SKM-1 treated with dmso at 0.1 percent for 144 hours (cell line): ENCODE measurements around the gene PRTFDC1.
"Not testable (repeated sequence)": the region's sequence is repeated elsewhere in the genome, so short reads cannot be mapped to it uniquely, and the experiment has no call there.

ENCODE experiments used
- DNase-seq: peaks from one replicate; lab custom pipeline; 2025; ENCODE audit not compliant: unreplicated experiment; lab: John Stamatoyannopoulos, UW

The PRTFDC1 gene

GRCh38 chr10:24849501-24850299 is 102.7 kb downstream of the PRTFDC1 start:
- no peak for DNase-seq

GRCh38 chr10:24849051-24849450 is 103.4 kb downstream of the PRTFDC1 start:
- DNase-seq = no peak

- DNase-seq = no peak
These were observed 104.2 kb downstream of the PRTFDC1 start for GRCh38 chr10:24848195-24848594.

GRCh38 chr10:24847112-24848070 is 105.0 kb downstream of the PRTFDC1 start:
- no peak for DNase-seq

GRCh38 chr10:24844742-24845141 is 107.7 kb downstream of the PRTFDC1 start:
- no peak for DNase-seq

GRCh38 chr10:24843256-24843655 is 109.2 kb downstream of the PRTFDC1 start:
- no peak for DNase-seq

GRCh38 chr10:24842856-24843255 is 109.5 kb downstream of the PRTFDC1 start:
- DNase-seq = no peak

GRCh38 chr10:24841530-24841929 is 110.9 kb downstream of the PRTFDC1 start:
- DNase-seq = no peak

- no peak for DNase-seq
These were observed 111.6 kb downstream of the PRTFDC1 start for GRCh38 chr10:24840784-24841183.

- not testable (repeated sequence) for DNase-seq
These were observed 114.6 kb downstream of the PRTFDC1 start for GRCh38 chr10:24837781-24838180.

GRCh38 chr10:24834869-24835268 is 117.5 kb downstream of the PRTFDC1 start:
- no peak for DNase-seq

GRCh38 chr10:24826009-24826408 is 126.4 kb downstream of the PRTFDC1 start:
- DNase-seq = no peak

GRCh38 chr10:24825551-24825950 is 126.9 kb downstream of the PRTFDC1 start:
- DNase-seq = no peak

- no peak for DNase-seq
These were observed 127.9 kb downstream of the PRTFDC1 start for GRCh38 chr10:24824536-24824935.

GRCh38 chr10:24824124-24824523 is 128.3 kb downstream of the PRTFDC1 start:
- DNase-seq = no peak

- no peak for DNase-seq
These were observed 129.8 kb downstream of the PRTFDC1 start for GRCh38 chr10:24822590-24822989.

- no peak for DNase-seq
These were observed 130.4 kb downstream of the PRTFDC1 start for GRCh38 chr10:24821986-24822385.

- DNase-seq = no peak
These were observed 135.5 kb downstream of the PRTFDC1 start for GRCh38 chr10:24816868-24817396.

- DNase-seq = no peak
These were observed 137.7 kb downstream of the PRTFDC1 start for GRCh38 chr10:24814568-24815313.

GRCh38 chr10:24813856-24814255 is 138.6 kb downstream of the PRTFDC1 start:
- no peak for DNase-seq

- DNase-seq = no peak
These were observed 146.1 kb downstream of the PRTFDC1 start for GRCh38 chr10:24806262-24806661.
